ENCODE data around the gene UCHL5.
"Not testable (repeated sequence)": the region's sequence is repeated elsewhere in the genome, so short reads cannot be mapped to it uniquely, and the experiment has no call there.

The UCHL5 gene

DNA sequence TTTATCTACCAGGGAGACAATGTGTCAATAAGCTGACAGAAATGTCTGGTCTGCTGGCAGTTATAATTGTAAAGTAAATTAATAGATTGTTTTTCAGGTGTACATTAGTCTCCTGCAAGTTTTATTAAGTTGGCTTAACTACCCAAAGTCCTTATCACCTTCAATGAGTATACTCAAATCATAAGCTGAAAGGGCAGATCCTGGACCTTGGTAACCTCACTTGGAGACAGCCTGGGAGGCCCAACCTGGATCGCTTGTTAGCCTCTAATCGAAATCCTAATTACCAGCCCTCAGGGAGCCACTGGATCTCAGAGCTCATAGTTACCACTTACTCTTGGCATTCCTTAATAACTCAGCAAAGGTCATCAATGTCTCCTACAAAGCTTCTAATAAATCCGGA, 49.7 kb downstream of the UCHL5 start:
- DNase-seq: no peak

DNA sequence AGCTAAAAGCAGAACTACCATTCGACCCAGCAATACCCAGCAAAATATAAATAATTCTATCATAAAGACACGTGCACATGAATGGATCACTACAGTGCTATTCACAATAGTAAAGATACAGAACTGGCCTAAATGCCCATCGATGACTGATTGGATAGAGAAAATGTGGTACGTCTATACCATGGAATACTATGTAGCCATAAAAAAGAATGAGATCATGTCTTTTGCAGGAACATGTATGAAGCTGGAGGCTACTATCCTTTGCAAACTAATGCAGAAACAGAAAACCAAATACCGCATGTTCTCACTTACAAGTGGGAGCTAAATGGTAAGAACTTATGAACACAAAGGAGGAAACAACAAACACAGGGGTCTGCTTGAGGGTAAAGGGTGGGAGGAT, 53.4 kb downstream of the UCHL5 start:
- no peak for DNase-seq

DNA sequence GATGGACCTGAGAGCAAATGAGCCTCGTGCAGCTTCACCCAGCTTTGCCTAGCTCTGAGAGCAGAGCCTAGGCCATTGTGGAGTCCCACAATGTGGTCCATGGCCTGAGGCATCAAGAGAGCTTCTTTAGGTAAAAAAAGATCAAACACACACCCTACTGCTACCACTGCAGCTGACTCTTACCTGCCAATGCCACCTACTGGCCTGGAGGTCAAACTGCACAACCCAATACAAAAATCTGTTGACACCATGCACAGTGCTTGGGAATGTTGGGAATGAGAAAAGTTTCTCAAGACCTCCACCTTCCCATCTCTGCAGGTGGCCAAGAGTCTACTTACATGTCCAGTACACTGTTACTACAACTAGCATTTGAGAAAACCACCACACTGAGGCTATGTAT, 60.6 kb downstream of the UCHL5 start:
- DNase-seq: peak; percentile 39

DNA sequence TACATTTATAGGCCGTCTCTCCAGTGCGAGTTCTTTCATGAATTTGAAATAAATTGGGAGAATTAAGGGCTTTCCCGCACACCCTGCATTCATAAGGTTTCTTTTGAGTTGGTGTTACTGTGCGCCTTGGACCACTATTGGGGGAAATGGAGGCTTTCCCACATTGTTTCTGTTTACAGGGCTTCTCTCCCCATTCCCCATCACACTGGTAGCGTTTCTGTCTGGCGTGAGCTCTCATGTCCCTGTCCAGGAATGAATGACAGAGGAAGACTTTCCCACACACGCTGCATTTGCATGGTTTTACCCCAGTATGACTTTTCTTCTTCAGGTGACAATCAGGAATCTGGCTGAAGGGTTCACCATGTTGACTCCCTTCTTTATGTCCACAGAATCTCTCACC, 65.0 kb downstream of the UCHL5 start:
- DNase-seq: no peak

DNA sequence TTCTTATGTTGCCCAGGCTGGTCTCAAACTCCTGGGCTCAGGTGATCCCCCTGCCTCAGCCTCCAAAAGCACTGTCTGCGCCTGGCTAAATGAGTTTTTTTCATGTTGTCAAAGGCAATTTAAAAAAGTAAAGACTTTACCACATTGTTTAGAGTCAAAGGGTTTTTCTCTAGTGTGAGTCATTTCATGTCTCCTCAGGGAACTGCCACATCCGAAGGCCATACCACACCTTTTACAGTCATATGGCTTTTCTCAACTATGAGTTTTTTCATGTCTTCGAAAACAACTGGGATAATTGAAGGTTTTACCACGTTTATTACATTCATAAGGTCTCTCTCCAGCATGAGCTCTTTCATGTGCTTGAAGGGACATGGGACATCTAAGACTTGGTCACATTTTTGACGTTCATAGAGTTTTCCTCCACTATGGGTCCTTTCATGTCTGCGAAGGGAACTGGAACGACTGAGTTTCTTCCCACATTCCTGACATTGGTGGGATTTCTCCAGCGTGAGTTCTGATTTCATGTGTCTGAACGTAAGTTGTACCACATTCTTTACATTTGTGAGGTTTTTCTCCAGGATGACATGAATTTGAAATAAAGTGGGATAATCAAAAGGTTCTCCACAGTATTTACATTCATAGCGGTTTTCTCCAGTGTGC, 65.6 kb downstream of the UCHL5 start:
- no peak for DNase-seq

DNA sequence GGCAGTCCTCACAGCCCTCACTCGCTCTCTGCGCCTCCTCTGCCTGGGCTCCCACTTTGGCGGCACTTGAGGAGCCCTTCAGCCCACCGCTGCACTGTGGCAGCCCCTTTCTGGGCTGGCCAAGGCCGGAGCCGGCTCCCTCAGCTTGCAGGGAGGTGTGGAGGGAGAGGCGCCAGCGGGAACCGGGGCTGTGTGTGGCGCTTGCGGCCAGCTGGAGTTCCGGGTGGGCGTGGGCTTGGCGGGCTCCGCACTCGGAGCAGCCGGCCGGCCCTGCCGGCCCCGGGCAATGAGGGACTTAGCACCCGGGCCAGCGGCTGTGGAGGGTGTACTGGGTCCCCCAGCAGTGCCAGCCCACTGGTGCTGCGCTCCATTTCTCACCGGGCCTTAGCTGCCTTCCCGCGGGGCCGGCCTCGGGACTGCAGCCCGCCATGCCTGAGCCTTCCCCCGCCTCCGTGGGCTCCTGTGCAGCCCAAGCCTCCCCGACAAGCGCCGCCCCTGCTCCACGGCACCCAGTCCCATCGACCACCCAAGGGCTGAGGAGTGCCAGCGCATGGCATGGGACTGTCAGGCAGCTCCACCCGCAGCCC, 72.3 kb downstream of the UCHL5 start:
- DNase-seq: not testable (repeated sequence)

DNA sequence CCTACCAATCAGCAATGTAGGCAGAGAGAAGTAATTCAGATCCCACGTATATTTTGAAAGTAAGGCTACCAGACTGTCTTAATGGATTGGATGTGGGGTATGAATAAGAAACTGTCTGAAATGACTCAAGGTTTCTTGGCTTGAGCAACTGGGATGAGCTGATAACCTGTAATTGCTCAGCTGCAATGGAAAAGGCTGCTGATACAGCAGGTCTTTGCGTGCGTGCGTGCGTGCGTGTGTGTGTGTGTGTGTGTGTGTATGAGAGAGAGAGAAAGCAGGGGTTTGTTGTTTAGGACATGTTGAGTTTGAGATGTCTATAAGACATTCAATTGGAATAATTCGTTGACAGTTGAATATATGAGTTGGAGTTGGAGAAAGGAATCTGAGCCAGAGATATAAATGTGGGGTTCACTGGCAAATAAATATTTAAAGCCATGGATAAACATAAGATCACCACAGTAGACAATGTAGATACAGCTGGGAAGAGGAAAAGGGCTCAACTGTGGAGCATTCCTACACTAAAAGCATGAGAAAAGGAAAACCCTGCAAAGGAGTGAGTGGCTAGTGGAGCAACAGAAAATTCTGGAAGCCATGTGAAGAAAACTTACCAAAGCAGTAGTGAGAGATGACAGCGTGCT, 72.9 kb downstream of the UCHL5 start:
- DNase-seq: no peak

DNA sequence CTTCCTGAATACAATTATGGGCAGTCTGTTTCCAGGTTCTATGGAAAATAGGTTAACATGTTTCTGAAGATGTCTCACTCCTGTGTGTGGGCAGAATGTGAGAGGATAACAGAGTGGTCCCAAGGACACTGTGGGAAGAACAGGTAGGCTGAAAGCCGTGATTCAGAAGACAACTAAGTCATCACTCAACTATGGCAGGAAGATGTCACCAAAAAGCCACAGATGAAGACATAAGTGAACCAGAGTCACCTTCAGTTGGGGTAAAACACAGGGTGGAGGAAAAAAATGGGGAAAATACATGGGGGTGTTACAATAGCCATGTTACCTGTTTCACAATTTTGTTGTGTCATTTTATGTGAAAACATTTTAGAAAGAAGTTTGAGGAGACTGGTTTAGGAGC, 75.1 kb downstream of the UCHL5 start:
- DNase-seq: no peak

DNA sequence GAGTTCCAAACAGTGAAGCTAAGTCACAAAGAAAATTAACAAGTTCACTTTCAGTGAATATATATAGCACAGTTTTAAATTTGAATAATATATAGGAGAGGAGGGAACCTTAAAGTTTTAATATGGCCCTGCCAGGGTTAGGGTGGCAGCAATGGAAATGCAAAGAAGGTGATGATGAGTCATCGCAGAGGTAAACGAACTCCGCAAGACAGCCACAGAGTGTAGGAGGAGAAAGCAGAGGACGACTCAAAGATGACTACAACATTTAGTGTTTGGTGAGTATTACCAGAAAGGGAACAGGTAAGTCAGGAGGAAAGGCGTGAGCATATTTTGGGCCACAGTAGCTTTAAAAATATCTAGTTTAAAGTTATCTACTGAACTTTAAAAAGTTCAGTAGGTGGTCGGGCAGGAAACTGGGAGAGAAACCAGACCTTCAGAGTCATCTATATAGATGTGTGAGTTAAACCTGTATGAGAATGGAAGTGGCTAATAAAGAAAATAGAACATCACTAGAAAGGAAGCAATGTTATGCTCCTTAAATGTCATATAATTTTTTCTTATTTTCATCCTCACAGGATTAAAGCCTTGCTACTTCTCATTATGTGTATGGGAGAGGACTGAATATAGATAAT, 75.7 kb downstream of the UCHL5 start:
- DNase-seq: no peak

DNA sequence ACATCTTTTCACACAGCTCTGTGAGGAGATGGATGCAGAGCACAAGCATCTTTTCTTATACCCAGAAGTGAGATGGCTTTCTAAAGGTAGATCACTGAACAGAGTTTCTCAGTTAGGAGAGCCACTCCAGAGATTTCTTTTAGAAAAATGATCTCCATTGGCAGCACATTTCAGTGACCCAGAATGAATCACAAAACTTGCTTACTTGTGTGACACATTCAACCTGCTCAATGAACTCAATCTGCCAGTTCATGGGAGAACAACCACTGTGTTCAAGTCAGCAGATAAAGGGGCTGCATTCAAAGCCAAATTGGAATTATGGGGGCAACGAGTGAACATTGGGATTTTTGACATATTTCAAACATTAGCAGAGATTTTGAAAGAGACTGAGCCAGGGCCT, 78.3 kb downstream of the UCHL5 start:
- DNase-seq: no peak

DNA sequence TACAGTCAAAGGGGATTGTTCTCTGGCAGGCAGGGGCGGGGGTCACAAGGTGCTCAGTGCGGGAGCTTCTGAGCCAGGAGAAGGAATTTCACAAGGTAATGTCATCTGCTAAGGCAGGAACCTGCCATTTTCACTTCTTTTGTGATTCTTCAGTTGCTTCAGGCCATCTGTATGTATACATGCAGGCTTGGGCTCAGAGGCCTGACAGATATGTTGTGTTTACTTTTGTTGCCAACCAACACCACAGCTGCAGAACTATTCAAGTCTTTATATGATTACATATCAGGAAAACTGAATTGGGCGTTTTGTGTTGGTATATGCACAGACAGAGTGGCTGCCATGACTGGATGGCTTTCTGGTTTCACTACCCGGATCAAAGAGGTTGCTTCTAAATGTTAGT, 78.8 kb downstream of the UCHL5 start:
- DNase-seq: not testable (repeated sequence)

DNA sequence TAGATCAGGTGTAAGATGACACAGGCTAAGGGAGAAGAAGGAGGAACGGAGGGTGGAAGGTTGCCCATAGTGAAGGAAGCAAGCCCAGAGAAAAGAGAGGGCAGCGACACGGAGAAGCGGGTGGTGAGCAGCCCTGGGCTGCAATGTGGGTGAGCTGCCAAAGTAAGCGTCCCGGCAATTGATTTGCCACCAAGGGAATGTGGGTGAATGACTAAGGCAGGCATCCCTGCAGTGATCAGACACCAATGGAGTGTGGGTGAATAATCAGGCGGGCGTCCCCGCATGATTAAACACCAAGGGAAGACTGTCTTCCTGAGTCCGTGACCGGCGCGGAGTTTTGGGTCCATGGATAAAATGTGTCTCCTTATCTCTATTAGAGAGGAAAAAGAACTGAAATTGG, 79.6 kb downstream of the UCHL5 start:
- DNase-seq: no peak

DNA sequence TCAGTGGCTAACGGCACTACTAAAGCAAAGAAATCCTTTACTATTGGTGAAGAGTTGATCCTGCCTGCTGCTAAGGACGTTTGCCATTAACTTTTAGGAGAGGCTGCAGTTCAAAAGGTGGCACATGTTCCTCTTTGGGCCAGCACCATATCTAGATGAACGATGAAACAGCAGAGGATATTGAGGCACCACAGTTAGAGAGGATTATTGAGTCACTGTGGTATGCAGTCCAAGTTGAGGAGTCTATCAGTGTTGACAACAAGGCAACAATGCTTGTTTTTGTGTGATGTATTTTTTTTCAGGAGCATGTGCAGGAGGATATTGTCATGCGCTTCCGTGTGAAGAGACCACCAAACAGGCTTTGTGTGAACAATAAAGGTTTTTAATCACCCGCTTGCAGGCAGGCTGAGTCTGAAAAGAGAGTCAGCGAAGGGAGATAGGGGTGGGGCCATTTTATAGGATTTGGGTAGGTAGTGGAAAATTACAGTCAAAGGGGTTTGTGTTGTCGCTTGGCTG, 80.9 kb downstream of the UCHL5 start:
- DNase-seq: no peak

DNA sequence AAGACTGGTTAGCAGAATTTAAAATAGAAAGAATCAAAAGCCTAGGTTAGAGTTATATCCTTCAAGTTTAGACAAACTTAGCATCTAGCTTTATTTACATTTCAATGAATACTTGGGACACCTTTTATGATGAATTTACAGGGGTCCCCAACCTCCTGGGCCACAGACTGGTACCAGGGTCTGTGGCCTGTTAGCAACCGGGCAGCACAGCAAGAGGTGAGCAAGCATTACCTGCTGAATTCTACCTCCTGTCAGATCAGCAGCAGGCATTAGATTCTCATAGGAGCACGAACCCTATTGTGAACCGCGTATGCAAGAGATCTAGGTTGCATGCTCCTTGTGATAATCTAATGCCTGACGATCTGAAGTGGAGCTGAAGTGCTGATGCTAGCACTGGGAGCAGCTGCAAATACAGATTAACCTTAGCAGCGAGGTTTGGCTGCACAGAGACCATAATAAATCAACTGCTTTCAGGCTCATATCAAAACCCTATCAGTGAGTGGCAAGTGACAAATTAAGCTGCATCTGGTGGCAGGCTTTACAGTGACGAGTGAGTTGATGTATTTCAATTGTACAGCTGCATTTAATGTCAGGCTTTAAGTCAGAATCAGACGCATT, 82.0 kb downstream of the UCHL5 start:
- DNase-seq: peak; percentile 15

DNA sequence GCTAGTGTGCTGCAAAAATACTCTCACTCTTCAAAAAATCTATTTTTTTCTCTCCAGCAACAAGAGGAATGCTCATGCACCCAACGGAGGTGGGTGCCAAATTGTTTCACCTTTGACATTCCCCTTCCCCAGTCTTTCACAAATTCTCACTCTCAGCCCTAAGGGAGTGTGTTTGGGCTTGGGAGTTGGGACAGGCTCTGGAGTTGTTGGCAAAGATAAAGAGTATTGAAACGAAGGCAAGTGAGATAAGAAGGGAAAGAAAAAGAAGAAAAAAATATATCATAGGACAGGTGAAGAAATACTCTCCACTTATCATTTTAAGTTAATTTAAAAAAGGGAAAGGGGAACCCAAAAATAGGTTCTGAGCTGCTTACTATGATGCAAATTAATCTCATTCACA, 82.6 kb downstream of the UCHL5 start:
- DNase-seq: no peak

DNA sequence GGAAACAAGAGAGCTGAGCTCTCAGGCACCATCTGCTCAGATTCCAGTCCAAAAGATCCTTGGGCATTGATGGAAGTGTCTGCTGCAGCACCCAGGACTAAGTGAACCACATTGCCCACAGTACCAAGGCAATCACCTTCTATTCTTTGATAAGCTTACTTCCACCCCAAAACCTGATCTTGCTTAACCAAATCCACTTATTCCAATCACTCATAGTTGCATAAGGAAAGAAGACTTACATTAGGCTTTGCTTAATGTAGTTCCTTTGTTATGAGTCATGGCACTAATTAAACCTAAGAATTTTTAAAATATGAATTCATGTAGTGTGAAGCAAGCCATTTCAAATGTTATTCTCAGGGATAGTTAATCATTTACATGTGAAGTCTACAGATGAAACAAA, 84.5 kb downstream of the UCHL5 start:
- no peak for DNase-seq

DNA sequence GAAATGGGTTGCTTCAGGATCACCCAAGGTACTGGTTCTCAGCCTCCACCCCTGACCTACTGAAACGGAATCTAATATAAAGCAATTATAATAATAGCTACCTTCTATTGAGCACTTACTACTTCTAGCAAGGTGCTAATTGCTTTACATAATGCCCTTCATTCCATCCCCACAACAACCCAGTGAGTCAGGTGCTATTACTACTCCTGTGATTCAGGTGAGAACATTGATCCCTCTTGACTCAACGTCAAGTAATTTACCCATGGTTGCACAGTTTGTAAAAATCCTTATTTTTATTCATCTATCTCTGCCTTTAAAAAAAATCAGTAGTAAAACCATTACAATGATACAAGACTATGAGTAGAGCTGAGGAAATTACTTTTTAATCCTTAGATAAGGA, 85.2 kb downstream of the UCHL5 start:
- peak; percentile 62 for DNase-seq

DNA sequence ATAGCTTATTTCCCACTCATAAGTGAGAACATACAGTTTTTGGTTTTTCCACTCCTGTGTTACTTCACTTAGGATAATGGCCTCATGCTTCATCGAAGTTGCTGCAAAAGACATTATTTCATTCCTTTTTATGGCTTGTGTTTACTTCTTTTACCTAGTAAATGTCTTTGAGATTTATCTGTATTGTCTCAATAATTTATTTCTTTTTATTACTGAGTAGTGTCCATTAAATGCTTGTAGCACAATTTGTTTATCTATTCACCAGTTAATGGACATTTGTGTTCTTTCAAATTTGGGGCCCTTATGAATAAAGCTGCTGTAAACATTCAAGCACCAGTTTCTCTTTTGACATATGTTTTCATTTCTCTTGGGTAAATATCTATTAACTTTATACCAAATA, 86.0 kb downstream of the UCHL5 start:
- no peak for DNase-seq

DNA sequence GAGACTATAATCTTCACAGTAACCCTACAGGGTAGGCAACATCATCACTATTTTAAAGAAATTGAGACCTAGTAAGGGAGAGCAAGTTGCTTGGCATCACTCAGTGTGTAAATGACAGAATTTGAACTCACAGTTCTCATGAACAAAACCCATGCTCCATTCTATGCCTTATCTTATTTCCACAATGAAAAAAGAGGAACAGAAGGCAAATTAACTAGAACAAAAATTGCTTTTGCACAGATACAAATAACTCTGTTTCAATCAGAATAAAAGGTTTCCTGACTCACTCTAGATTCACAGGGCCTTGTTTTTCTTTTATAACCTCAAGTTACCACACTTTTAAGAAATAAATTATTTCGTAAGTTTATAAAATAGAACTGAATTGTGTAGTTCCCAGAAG, 90.1 kb downstream of the UCHL5 start:
- DNase-seq: no peak

DNA sequence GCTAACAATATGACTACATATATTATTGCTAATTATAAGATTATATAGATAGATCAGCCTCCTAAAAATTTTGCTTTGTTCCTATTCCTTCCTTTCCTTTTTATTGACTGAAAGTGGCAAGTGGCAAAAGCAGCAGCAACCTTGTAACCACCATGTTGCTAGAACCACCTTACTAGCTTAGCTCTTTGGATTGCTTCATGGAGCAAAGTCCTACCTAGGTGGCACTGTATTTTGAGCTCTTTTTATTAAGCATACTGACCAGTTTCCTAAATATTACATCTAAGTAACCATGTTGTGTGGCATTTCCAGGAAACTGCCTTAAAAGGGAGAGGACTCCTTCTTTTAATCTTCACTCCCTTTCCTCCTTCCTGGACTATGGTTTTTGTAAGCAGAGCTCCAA, 90.8 kb downstream of the UCHL5 start:
- DNase-seq: no peak

DNA sequence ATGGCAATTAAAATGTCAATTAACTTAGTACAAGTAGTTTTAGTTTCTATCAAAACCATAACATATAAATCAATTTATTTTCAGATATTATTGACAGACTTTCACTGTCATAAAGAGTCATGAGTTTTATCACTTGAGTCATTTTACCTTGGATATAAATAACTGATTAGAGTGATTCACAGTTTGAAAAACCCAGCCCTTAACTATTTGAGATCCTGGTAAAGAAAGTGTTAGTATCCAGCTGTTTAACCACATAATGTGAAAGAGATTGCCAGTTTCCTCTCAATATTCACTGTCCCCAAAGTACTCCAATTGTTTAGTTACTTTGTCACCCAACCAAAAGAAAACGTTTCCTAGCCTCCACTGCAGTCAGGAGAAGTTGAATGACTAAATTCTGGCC, 91.3 kb downstream of the UCHL5 start:
- DNase-seq: no peak

DNA sequence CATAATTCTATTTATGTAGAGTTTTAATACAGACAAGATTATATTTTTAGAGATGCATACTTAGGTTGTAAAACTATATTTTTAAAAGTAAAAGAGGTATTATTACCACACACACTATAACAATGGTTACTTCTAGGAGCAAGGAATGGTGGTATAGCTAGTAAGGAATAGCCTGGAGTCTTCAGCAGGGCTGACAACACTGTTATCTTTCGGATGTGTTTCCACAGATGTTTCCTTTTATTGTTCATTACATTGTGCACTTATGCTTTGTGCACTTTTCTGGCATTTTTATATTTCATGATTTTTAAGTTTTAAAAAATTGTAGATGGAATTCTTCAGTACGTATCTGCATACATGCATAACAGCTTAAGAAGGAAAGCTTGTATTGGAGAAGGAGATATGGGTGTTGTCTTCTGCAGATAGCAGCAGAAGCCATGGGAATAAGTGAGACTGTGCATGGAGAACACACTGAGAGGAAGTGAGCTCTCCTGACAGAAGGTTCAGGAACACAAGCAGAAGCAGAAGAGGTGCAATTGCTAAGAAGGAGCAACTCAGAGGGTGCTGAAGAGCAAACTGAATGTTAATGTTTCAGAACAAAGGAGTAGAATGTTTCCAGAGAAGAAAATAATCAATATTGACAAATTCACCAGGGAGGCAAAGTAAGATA, 91.8 kb downstream of the UCHL5 start:
- no peak for DNase-seq

DNA sequence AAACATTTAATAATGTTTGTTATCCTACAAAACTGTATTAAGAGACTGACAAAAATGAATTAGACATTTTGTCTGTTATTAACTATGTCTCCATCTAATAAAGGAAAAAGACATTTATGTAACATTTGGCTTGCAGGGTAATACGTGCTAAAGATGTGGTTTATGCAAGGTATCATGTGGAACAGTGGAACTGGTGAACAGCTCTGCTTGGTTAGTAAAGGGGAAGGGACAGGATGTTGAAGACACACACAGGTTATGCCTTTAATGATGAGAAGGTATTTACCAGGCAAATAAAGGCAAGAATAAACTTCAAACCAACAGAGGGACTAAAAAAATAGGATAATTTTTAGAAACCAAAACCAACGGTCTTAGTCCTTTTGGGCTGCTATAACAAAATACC, 93.1 kb downstream of the UCHL5 start:
- DNase-seq: no peak

Measured in NCI-H69 (cell line).